ENCODE measurements around the gene HNRNPH1. TPM values are rescaled to one million over a fixed set of nuclear protein-coding genes. Genes with fewer than 3 reads are reported as not detected.

HNRNPH1 gene
- total RNA-seq, 4 donors from 2014 or later, result 250 to 604 (median 331) TPM

- Histone ChIP-seq H3K9me3 (no peaks in the 10 kb centered on the region), H3K27ac (peak overlapping the region in 3 of 4 donors; percentile 59 to 100 (median 100)), H3K4me1 (peaks cover 19 to 82% (median 29%) of the 10 kb centered on the region in 3 donors)
Measured at GRCh38 chr5:179620293-179620692, 3.2 kb downstream of the HNRNPH1 start.

GRCh38 chr5:179619776-179620175 lies 3.7 kb downstream of the HNRNPH1 start:
- no peaks in the 10 kb centered on the region for H3K9me3 ChIP-seq
- no peak for ATAC-seq
- WGBS, 2 donors (ENCODE audit: low coverage in 1 of 2), result 1 to 4% methylated on average over 4 of the region's 4 CpGs
- no peaks in the 10 kb centered on the region for H3K27me3 ChIP-seq
- peaks cover 19 to 75% of the 10 kb centered on the region in 2 donors for H3K36me3 ChIP-seq
- H3K4me1 ChIP-seq, result peaks cover 20 to 84% (median 29%) of the 10 kb centered on the region in 3 donors
- H3K4me3 ChIP-seq, result peak overlapping the region; percentile 9 to 100
- H3K27ac ChIP-seq, result peak overlapping the region in 2 of 4 donors; percentile 59 to 100
- TF ChIP-seq, protein P1, sequence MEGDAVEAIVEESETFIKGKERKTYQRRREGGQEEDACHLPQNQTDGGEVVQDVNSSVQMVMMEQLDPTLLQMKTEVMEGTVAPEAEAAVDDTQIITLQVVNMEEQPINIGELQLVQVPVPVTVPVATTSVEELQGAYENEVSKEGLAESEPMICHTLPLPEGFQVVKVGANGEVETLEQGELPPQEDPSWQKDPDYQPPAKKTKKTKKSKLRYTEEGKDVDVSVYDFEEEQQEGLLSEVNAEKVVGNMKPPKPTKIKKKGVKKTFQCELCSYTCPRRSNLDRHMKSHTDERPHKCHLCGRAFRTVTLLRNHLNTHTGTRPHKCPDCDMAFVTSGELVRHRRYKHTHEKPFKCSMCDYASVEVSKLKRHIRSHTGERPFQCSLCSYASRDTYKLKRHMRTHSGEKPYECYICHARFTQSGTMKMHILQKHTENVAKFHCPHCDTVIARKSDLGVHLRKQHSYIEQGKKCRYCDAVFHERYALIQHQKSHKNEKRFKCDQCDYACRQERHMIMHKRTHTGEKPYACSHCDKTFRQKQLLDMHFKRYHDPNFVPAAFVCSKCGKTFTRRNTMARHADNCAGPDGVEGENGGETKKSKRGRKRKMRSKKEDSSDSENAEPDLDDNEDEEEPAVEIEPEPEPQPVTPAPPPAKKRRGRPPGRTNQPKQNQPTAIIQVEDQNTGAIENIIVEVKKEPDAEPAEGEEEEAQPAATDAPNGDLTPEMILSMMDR (IDR thresholded peaks at IDR 0.05), result no peak
- TF ChIP-seq POLR2AphosphoS5 (IDR thresholded peaks at IDR 0.05) (no peak), POLR2A (IDR thresholded peaks at IDR 0.05) (no peak), EP300 (IDR thresholded peaks at IDR 0.05) (no peak)

More at GRCh38 chr5:179620293-179620692, 3.2 kb downstream of the HNRNPH1 start:
- H3K4me3 ChIP-seq, result peak overlapping the region; percentile 9 to 100
- H3K36me3 ChIP-seq, result peaks cover 19 to 70% of the 10 kb centered on the region in 2 donors
- no peaks in the 10 kb centered on the region for H3K27me3 ChIP-seq
- no peak for TF ChIP-seq EP300 (IDR thresholded peaks at IDR 0.05)
- TF ChIP-seq, protein P1 (IDR thresholded peaks at IDR 0.05), result no peak
- no peak for TF ChIP-seq POLR2A (IDR thresholded peaks at IDR 0.05)
- no peak for TF ChIP-seq POLR2AphosphoS5 (IDR thresholded peaks at IDR 0.05)
- no peak for ATAC-seq
- 0 to 2% methylated on average over 3 of the region's 3 CpGs for WGBS, 2 donors (ENCODE audit: low coverage in 1 of 2)

- TF ChIP-seq, protein P1 (IDR thresholded peaks at IDR 0.05), result no peak
- peaks cover 19 to 82% of the 10 kb centered on the region in 2 donors for H3K36me3 ChIP-seq
- H3K27me3 ChIP-seq, result no peaks in the 10 kb centered on the region
Measured at GRCh38 chr5:179618923-179619554, 4.4 kb downstream of the HNRNPH1 start.

GRCh38 chr5:179617930-179618329 lies 5.5 kb downstream of the HNRNPH1 start:
- WGBS, 2 donors (ENCODE audit: low coverage in 1 of 2), result 59 to 71% methylated on average over 5 to 7 of the region's 7 CpGs
- H3K36me3 ChIP-seq, result peaks cover 26 to 93% of the 10 kb centered on the region in 2 donors
- peaks cover 20 to 95% (median 34%) of the 10 kb centered on the region in 3 donors for H3K4me1 ChIP-seq

More at GRCh38 chr5:179618923-179619554, 4.4 kb downstream of the HNRNPH1 start:
- peaks cover 20 to 84% (median 29%) of the 10 kb centered on the region in 3 donors for H3K4me1 ChIP-seq
- H3K27ac ChIP-seq, result peak overlapping the region in 2 of 4 donors; percentile 1 to 2
- 4 to 8% methylated on average over 6 of the region's 6 CpGs for WGBS, 2 donors (ENCODE audit: low coverage in 1 of 2)
- H3K9me3 ChIP-seq, result no peaks in the 10 kb centered on the region
- no peak for ATAC-seq
- peak overlapping the region; percentile 16 to 100 for H3K4me3 ChIP-seq

More at GRCh38 chr5:179617930-179618329, 5.5 kb downstream of the HNRNPH1 start:
- no peaks in the 10 kb centered on the region for H3K27me3 ChIP-seq
- H3K4me3 ChIP-seq, result no peak overlapping the region
- TF ChIP-seq POLR2AphosphoS5 (IDR thresholded peaks at IDR 0.05), result no peak
- TF ChIP-seq, protein P1 (IDR thresholded peaks at IDR 0.05), result no peak
- TF ChIP-seq EP300 (IDR thresholded peaks at IDR 0.05), result no peak
- TF ChIP-seq POLR2A (IDR thresholded peaks at IDR 0.05), result no peak
- H3K27ac ChIP-seq, result peak overlapping the region in 1 of 4 donors; percentile 3
- H3K9me3 ChIP-seq, result no peaks in the 10 kb centered on the region
- no peak for ATAC-seq
